ENCODE measurements around the gene SOX11. TPM values are rescaled to one million over a fixed set of nuclear protein-coding genes. Genes with fewer than 3 reads are reported as not detected.

SOX11 gene
- total RNA-seq, 2 experiments from 2014 or later, result not detected

- H3K27ac Mint-ChIP-seq, result no peak overlapping the region
- no peak for DNase-seq
- H3K36me3 Mint-ChIP-seq (ENCODE audit: low read depth), result no peaks in the 10 kb centered on the region
- H3K9me3 Mint-ChIP-seq, result no peaks in the 10 kb centered on the region
- H3K27me3 Mint-ChIP-seq (ENCODE audit: low read depth), result peaks cover 5% of the 10 kb centered on the region
- intact Hi-C loops (cut with micrococcal nuclease), result no loop called here
- H3K4me1 Mint-ChIP-seq (ENCODE audit: low read depth), result no peaks in the 10 kb centered on the region
- CTCF ChIA-PET, result no interaction called here
- no peak overlapping the region for H3K4me3 Mint-ChIP-seq
Observed at GRCh38 chr2:5735521-5735861, 43.3 kb downstream of the SOX11 start.

DNA sequence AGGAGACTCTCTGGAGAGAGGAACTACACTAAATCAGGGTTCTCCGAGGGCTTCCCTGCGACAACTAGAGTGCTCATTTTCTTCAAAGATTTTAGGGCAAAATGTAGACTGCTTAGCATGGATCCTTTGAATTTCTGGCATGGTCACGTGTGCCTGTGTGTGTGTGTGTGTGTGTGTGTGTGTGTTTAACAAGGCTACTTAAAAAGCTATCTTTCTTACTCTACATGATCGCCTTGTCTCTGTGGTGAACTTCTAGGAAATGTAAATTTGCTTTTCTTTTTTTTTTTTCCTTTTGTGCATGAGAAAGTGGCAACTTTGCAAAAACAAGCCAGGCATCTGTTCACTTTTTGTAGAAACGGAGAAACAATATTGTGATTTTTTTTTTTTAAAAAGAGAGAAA, 43.9 kb downstream of the SOX11 start:
- no peaks in the 10 kb centered on the region for H3K36me3 Mint-ChIP-seq (ENCODE audit: low read depth)
- DNase-seq, result no peak
- H3K4me3 Mint-ChIP-seq, result no peak overlapping the region
- no peaks in the 10 kb centered on the region for H3K9me3 Mint-ChIP-seq
- H3K4me1 Mint-ChIP-seq (ENCODE audit: low read depth), result no peaks in the 10 kb centered on the region
- H3K27me3 Mint-ChIP-seq (ENCODE audit: low read depth), result peaks cover 2% of the 10 kb centered on the region
- CTCF ChIA-PET, result no interaction called here
- intact Hi-C loops (cut with micrococcal nuclease), result no loop called here
- no peak overlapping the region for H3K27ac Mint-ChIP-seq

GRCh38 chr2:5736886-5737285, 44.7 kb downstream of the SOX11 start:
- CTCF ChIA-PET, result no interaction called here
- Mint-ChIP-seq H3K9me3 (no peaks in the 10 kb centered on the region), H3K4me3 (no peak overlapping the region), H3K27ac (no peak overlapping the region), H3K27me3 (ENCODE audit: low read depth) (peaks cover 2% of the 10 kb centered on the region), H3K36me3 (ENCODE audit: low read depth) (no peaks in the 10 kb centered on the region), H3K4me1 (ENCODE audit: low read depth) (no peaks in the 10 kb centered on the region)
- intact Hi-C loops (cut with micrococcal nuclease), result no loop called here
- DNase-seq, result no peak

- DNase-seq, result no peak
- Mint-ChIP-seq H3K36me3 (ENCODE audit: low read depth) (no peaks in the 10 kb centered on the region), H3K27ac (no peak overlapping the region), H3K4me1 (ENCODE audit: low read depth) (no peaks in the 10 kb centered on the region), H3K9me3 (no peaks in the 10 kb centered on the region), H3K4me3 (no peak overlapping the region), H3K27me3 (ENCODE audit: low read depth) (no peaks in the 10 kb centered on the region)
- CTCF ChIA-PET, result no interaction called here
- intact Hi-C loops (cut with micrococcal nuclease), result no loop called here
Observed at GRCh38 chr2:5740053-5740452, 47.9 kb downstream of the SOX11 start.

DNA sequence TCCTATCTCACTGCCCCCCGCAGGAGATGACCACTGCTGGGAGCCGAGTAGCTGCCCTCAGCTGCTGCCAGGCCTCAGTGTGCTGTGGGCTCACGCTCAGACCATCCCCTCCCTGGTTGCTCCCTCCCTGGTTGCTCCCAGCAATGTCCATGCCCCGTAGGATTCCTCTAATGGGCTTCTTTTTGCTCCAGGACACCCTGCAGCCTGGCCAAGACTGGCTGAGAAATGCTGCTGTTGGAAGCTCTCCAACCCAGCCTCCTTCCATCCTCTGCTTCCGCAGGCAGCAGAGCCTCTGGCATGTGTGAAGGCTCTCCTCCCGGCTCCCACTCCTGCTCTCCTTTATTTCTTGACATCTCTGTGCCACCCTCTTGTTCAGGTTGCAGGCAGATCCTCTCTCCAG, 48.6 kb downstream of the SOX11 start:
- H3K27ac Mint-ChIP-seq, result no peak overlapping the region
- DNase-seq, result no peak
- intact Hi-C loops (cut with micrococcal nuclease), result no loop called here
- CTCF ChIA-PET, result no interaction called here
- H3K36me3 Mint-ChIP-seq (ENCODE audit: low read depth), result no peaks in the 10 kb centered on the region
- no peaks in the 10 kb centered on the region for H3K4me1 Mint-ChIP-seq (ENCODE audit: low read depth)
- H3K9me3 Mint-ChIP-seq, result no peaks in the 10 kb centered on the region
- H3K4me3 Mint-ChIP-seq, result no peak overlapping the region
- H3K27me3 Mint-ChIP-seq (ENCODE audit: low read depth), result no peaks in the 10 kb centered on the region

DNA sequence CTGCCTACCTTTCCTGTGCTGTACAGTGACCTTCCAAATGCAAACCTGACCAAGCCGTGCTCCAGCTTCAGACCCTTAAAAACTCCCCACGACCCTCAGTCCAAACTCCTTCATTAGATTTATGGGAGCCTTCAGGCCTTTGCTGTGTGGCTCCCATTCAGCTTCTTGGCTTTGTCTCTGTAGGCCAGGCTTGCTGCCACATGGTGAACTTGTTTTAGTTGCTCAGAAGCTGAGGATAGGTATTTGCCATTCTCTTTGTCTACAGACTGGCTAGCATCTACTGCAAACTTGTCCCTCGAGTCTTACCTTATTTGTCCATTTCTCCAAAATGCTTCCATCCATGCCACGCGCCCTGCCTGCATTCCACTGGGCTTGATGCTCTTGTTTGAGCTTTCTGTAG, 49.1 kb downstream of the SOX11 start:
- Mint-ChIP-seq H3K4me1 (ENCODE audit: low read depth) (no peaks in the 10 kb centered on the region), H3K36me3 (ENCODE audit: low read depth) (no peaks in the 10 kb centered on the region), H3K9me3 (no peaks in the 10 kb centered on the region), H3K4me3 (no peak overlapping the region), H3K27ac (no peak overlapping the region), H3K27me3 (ENCODE audit: low read depth) (no peaks in the 10 kb centered on the region)
- CTCF ChIA-PET, result interaction anchor here (0.9 kb wide), 1 partner anchor 14 kb away, joined by 3 read pairs; no protein-coding TSS in a partner anchor
- intact Hi-C loops (cut with micrococcal nuclease), result no loop called here
- no peak for DNase-seq

DNA sequence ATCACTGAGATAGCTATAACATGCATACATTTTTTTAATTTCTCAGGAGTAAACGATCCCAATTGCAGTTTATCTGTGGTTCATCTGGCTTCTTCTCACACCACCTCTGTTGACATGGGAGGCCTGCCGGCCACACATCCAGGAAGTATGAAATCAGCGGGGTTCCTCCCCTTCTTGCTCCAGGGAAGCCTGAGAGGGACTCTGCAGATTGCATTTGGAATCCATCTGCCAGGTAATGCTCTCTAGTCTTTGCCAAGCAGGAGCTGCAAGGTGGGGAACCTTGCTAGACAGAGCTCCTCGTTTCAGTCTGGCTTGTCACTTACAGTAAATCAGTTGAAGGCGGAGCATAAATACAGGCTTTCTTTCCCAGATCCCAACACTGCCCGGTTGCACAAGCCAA, 49.9 kb downstream of the SOX11 start:
- no peaks in the 10 kb centered on the region for H3K36me3 Mint-ChIP-seq (ENCODE audit: low read depth)
- DNase-seq, result no peak
- H3K4me3 Mint-ChIP-seq, result no peak overlapping the region
- H3K27me3 Mint-ChIP-seq (ENCODE audit: low read depth), result no peaks in the 10 kb centered on the region
- CTCF ChIA-PET, result interaction anchor here (0.9 kb wide), 1 partner anchor 13 kb away, joined by 3 read pairs; no protein-coding TSS in a partner anchor
- no peak overlapping the region for H3K27ac Mint-ChIP-seq
- no peaks in the 10 kb centered on the region for H3K9me3 Mint-ChIP-seq
- no peaks in the 10 kb centered on the region for H3K4me1 Mint-ChIP-seq (ENCODE audit: low read depth)
- intact Hi-C loops (cut with micrococcal nuclease), result no loop called here

GRCh38 chr2:5748391-5748790, 56.2 kb downstream of the SOX11 start:
- no peaks in the 10 kb centered on the region for H3K36me3 Mint-ChIP-seq (ENCODE audit: low read depth)
- peaks cover 5% of the 10 kb centered on the region for H3K27me3 Mint-ChIP-seq (ENCODE audit: low read depth)
- CTCF ChIA-PET, result no interaction called here
- no peak overlapping the region for H3K4me3 Mint-ChIP-seq
- no peaks in the 10 kb centered on the region for H3K4me1 Mint-ChIP-seq (ENCODE audit: low read depth)
- intact Hi-C loops (cut with micrococcal nuclease), result no loop called here
- no peaks in the 10 kb centered on the region for H3K9me3 Mint-ChIP-seq
- no peak for DNase-seq
- no peak overlapping the region for H3K27ac Mint-ChIP-seq

GRCh38 chr2:5748946-5749345, 56.8 kb downstream of the SOX11 start:
- CTCF ChIA-PET, result no interaction called here
- H3K4me1 Mint-ChIP-seq (ENCODE audit: low read depth), result no peaks in the 10 kb centered on the region
- peaks cover 5% of the 10 kb centered on the region for H3K27me3 Mint-ChIP-seq (ENCODE audit: low read depth)
- no peaks in the 10 kb centered on the region for H3K36me3 Mint-ChIP-seq (ENCODE audit: low read depth)
- intact Hi-C loops (cut with micrococcal nuclease), result no loop called here
- DNase-seq, result no peak
- no peaks in the 10 kb centered on the region for H3K9me3 Mint-ChIP-seq
- no peak overlapping the region for H3K4me3 Mint-ChIP-seq
- no peak overlapping the region for H3K27ac Mint-ChIP-seq

GRCh38 chr2:5749347-5749746, 57.2 kb downstream of the SOX11 start:
- no peak overlapping the region for H3K4me3 Mint-ChIP-seq
- peaks cover 5% of the 10 kb centered on the region for H3K27me3 Mint-ChIP-seq (ENCODE audit: low read depth)
- no peaks in the 10 kb centered on the region for H3K9me3 Mint-ChIP-seq
- DNase-seq, result no peak
- intact Hi-C loops (cut with micrococcal nuclease), result no loop called here
- CTCF ChIA-PET, result no interaction called here
- no peaks in the 10 kb centered on the region for H3K4me1 Mint-ChIP-seq (ENCODE audit: low read depth)
- no peak overlapping the region for H3K27ac Mint-ChIP-seq
- no peaks in the 10 kb centered on the region for H3K36me3 Mint-ChIP-seq (ENCODE audit: low read depth)
